Measurements from ENCODE around the gene TAC4.

TAC4 gene

DNA sequence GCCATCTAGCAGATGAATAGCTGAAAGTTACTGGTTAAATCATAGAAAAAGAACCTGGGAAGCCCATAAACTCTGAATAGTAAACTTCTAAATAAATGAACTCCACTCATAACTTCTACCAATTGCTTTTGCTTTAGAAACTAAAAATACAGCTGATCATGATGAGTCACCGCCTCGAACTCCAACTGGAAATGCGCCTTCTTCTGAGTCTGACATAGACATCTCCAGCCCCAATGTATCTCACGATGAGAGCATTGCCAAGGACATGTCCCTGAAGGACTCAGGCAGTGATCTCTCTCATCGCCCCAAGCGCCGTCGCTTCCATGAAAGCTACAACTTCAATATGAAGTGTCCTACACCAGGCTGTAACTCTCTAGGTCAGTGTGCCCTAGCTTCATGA, 49.7 kb downstream of the TAC4 start:
- no peak for DNase-seq

DNA sequence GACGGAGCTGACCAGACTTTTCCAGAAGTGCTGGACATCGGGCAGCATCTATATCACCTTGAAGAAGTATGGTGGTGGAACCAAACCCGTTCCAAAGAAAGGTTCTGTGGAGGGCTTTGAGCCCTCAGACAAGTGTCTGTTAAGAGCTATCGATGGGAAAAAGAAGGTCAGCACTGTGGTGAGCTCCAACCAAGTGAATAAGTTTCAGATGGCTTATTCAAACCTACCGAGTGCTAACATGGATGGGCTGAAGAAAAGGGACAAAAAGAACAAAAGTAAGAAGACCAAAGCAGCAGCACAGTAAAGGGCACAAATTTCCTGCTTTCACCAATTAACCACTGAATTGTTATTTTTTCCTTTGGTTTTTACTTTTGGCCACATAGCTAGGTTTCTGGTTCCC, 52.5 kb downstream of the TAC4 start:
- DNase-seq: no peak

GRCh38 chr17:49793309-49793708, 54.6 kb downstream of the TAC4 start:
- no peak for DNase-seq

DNA sequence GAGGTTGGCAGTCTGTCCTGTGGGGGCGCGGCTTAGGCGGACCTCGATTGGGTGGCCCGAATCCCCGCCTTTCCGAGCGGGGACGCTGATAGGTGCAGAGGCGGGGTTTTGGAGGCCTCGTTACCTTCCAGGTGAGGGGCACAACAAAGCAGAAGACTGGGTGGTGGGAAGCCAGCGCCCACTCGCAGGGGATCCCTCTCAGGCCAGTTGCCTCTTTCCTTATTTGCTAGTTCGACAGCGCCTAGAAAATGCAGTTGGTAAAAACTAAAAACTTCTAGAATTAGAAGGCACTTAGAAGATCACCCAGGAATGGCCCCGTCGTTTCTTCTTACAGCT, 58.7 kb downstream of the TAC4 start:
- DNase-seq: no peak

DNA sequence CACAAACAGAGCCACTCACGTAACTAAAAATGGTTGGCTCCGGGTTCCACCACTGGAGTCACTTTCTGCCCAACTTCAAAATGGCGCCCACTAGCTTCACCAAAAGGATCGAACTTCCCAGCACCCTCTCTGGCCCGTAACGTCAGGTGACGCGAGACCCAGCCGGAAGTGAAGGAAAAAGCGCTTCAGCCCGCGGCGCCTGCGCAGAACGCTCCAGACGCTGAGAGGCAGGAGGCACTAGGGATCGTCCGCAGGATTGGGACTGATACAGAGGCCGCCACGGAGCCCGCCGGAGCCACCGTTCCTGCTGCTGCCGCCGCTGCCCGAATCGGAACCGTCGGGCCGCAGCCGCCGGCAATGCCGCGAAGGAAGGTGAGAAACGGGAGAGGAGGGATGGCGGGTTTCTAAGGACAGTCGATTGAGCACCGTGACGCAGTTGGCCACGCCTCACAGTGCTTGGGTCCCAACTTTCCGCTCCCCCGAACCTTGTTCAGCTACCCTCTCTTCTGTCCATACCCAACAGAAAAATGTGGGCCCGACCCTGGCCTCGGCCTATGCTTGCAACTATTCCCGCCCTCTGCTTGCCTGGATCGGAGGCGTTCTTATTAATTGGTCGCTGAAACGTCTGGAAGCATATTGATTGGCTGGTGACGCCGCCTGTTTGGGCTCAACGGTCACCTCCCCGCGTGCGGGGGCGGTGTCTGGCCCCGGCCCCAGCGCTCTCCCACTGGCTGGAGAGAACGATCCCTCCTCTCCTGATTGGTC, 59.2 kb downstream of the TAC4 start, which contains the start of gene KAT7:
KAT7 (plus strand) TSS at position 204 of the 765 bp plus-strand sequence; CDS start at position 358, 154 bp downstream.
- DNase-seq: peak; percentile 100

Measured in inflammatory macrophage (primary cell).